RWPE2 (cell line): ENCODE data around the gene SRXN1.

Experiments used
- ATAC-seq: fragments of 200-7000 bp; cut with Tn5 transposase; 3 replicates; pipeline ENCODE4 v1.9.1; 2021; ENCODE audit warnings: low read depth
- DNase-seq: peaks from one replicate; pipeline ENCODE4 v3.0.0-alpha.2; 2020; ENCODE audit warnings: low spot score
- H3K27ac ChIP-seq: fragments of 450-650 bp; 2 replicates; pipeline ENCODE4 v1.5.1; 2017; ENCODE audit warnings: mild to moderate bottlenecking; ENCODE audit not compliant: poor library complexity, severe bottlenecking
- H3K27me3 ChIP-seq: fragments of 250-450 bp; sonication (Bioruptor Pico); 2 replicates; pipeline ENCODE4 v1.5.1; 2021; ENCODE audit warnings: mild to moderate bottlenecking, moderate library complexity; ENCODE audit not compliant: insufficient read depth, poor library complexity, severe bottlenecking
- H3K36me3 ChIP-seq: fragments of 250-450 bp; sonication (Bioruptor Pico); 2 replicates; pipeline ENCODE4 v1.5.1; 2020; ENCODE audit warnings: low read depth, mild to moderate bottlenecking, moderate library complexity
- H3K4me1 ChIP-seq: fragments of 250-450 bp; sonication (Bioruptor Pico); 2 replicates; pipeline ENCODE4 v1.5.1; 2021; ENCODE audit warnings: mild to moderate bottlenecking, moderate library complexity; ENCODE audit not compliant: insufficient read depth, poor library complexity, severe bottlenecking
- H3K4me3 ChIP-seq: fragments of 250-450 bp; sonication (Bioruptor Pico); 2 replicates; pipeline ENCODE4 v1.5.1; 2021; ENCODE audit warnings: mild to moderate bottlenecking, moderate library complexity; ENCODE audit not compliant: severe bottlenecking
- H3K9me3 ChIP-seq: fragments of 250-450 bp; sonication (Bioruptor Pico); 2 replicates; pipeline ENCODE4 v1.5.1; 2021; ENCODE audit warnings: mild to moderate bottlenecking, moderate library complexity; ENCODE audit not compliant: severe bottlenecking
- TF ChIP-seq, protein P1 (sequence below): fragments of 450-650 bp; IDR thresholded peaks from one replicate; pipeline ENCODE4 v1.5.1; 2017; ENCODE audit warnings: mild to moderate bottlenecking, moderate library complexity; ENCODE audit not compliant: poor library complexity, severe bottlenecking

The SRXN1 gene

DNA sequence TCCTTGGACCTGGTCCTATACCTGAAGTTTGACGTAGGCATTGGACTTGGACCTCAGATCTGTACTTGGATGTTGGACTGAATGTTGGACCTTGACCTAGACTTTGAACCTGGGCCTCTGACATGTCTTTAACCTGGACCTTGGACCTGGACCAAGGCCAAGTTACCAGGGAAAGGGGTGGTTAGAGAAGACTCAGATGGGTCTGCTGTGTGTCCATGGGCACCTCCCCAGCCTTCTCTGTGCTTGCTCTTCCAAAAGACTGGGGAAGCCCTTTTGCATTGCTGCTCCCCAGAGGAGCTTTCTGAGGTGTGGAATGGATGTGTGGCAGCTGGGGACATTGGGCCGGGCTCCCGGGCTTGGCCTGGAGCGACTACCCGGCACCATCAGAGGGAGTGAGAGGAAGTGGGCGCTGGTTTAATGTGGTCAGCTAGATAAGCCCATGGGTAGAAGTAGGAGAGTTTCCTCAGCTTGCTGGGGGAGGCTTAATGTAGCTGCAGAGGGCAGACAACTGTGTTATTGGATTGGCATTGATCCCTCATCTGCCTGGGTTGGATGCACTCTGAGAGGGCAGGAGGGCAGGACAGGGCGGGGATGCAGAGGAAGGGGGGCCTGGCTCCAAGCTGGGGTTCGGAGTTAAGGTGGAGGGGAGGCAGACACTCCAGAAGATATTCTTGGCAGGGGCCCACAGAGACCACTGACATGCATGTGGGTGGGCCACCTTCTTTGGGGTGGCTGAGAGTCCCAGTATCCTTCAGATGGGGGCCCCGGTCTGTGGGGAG lies 18.4 kb upstream of the SRXN1 start:
- TF ChIP-seq, protein P1, sequence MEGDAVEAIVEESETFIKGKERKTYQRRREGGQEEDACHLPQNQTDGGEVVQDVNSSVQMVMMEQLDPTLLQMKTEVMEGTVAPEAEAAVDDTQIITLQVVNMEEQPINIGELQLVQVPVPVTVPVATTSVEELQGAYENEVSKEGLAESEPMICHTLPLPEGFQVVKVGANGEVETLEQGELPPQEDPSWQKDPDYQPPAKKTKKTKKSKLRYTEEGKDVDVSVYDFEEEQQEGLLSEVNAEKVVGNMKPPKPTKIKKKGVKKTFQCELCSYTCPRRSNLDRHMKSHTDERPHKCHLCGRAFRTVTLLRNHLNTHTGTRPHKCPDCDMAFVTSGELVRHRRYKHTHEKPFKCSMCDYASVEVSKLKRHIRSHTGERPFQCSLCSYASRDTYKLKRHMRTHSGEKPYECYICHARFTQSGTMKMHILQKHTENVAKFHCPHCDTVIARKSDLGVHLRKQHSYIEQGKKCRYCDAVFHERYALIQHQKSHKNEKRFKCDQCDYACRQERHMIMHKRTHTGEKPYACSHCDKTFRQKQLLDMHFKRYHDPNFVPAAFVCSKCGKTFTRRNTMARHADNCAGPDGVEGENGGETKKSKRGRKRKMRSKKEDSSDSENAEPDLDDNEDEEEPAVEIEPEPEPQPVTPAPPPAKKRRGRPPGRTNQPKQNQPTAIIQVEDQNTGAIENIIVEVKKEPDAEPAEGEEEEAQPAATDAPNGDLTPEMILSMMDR, result no peak
- peaks cover 63% of the 10 kb centered on the region for H3K27me3 ChIP-seq
- H3K9me3 ChIP-seq, result no peaks in the 10 kb centered on the region
- no peaks in the 10 kb centered on the region for H3K36me3 ChIP-seq
- ATAC-seq, result no peak
- H3K4me1 ChIP-seq, result no peaks in the 10 kb centered on the region
- no peak overlapping the region for H3K27ac ChIP-seq
- DNase-seq, result no peak
- H3K4me3 ChIP-seq, result no peak overlapping the region

DNA sequence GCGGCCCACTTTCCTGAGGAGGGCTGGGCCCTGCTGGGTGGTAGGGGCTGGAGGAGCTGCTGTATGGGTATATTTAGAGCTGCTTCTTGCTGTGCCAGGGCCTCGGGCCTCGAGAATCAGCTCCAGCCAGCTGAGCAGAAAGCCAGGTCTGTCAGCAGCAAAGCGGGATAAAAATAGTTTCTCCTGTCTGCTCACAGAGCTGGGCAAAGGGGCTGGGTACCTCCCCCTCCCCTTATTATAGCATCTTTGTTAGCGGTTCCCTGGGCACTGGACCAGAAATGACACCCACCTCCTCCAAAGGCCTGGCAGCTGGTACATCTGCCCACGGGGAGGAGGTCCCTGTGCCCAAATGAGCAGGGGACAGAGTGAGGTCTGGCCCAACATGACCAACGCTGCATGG lies 16.6 kb upstream of the SRXN1 start:
- ATAC-seq, result no peak
- Histone ChIP-seq H3K4me1 (no peaks in the 10 kb centered on the region), H3K9me3 (no peaks in the 10 kb centered on the region), H3K4me3 (no peak overlapping the region), H3K27me3 (peaks cover 65% of the 10 kb centered on the region), H3K36me3 (no peaks in the 10 kb centered on the region), H3K27ac (no peak overlapping the region)
- DNase-seq, result no peak
- TF ChIP-seq, protein P1, result no peak

DNA sequence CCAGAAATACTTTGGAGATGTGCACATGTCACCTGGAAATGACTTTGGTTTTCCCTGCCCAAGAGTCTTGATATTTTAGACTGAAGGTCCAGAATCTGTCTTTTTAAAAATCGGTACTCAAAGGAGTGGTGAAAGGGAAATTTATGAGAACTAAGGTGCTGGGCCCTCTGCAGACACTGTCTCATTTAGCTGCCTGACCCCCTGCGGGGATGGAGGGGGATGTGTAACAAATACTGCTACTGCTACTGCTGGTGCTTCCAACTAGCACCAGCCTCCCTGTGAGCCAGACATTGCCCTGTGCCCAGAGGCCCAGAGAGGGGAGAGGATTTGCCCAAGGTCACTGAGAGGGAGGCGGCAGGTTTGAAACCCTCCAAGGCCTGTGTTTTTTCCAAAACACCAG lies 15.6 kb upstream of the SRXN1 start:
- H3K4me3 ChIP-seq, result no peak overlapping the region
- H3K27ac ChIP-seq, result no peak overlapping the region
- no peaks in the 10 kb centered on the region for H3K36me3 ChIP-seq
- H3K4me1 ChIP-seq, result no peaks in the 10 kb centered on the region
- DNase-seq (no peak), ATAC-seq (no peak)
- TF ChIP-seq, protein P1, result no peak
- no peaks in the 10 kb centered on the region for H3K9me3 ChIP-seq
- peaks cover 63% of the 10 kb centered on the region for H3K27me3 ChIP-seq

DNA sequence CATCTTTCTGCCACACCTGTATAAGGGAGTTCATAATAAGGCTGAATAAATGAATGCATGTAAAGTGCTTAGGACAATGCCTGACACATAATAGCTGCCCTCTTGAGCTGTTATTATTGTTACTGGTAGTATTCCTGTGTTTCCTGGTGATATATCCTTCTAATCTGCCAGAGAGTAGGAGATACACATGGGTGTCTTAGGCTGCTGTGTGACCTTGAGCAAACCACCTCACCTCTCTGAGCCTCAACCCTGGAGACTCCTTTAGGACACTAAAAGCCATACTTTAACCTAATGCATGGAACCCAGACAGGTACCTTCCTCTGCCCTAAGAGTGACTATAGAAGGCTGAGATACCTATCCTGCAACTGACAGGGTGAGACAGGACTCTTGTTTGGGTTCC lies 15.1 kb upstream of the SRXN1 start:
- DNase-seq, result no peak
- Histone ChIP-seq H3K27me3 (peaks cover 63% of the 10 kb centered on the region), H3K9me3 (no peaks in the 10 kb centered on the region), H3K36me3 (no peaks in the 10 kb centered on the region), H3K27ac (no peak overlapping the region), H3K4me1 (no peaks in the 10 kb centered on the region), H3K4me3 (no peak overlapping the region)
- no peak for ATAC-seq
- TF ChIP-seq, protein P1, result no peak

DNA sequence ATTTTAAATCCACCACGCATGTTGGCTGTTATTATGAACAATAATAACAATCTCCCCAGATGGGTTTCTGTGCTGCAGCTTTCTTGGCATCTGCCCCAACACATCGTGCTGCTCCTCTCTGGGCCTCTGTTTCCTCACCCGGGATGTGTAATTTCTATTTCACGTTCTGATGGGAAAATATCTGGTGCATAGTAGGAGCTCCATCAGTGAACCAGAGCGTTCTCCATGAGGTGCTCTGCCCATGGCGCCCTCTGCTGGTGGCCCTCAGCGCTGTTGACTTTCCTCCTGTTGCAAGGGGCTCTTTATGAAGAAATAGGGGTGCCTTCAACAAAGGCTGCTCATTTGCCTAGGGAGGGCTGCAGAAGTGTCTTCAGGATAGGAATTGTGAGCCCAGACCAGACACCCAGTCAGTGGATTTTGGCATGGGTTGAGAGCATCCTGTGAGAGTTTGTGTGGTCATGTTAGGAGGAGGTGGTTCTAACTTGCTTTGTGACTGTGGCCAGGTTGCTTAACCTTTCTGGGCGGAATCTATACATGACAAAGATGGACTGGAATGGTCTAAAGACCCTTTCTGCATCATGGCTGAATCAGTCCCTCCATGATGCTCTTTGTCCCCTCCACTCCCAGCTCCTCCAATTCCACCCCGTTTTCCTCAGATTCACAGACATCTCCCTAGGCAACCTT lies 14.5 kb upstream of the SRXN1 start:
- no peaks in the 10 kb centered on the region for H3K9me3 ChIP-seq
- H3K4me1 ChIP-seq, result no peaks in the 10 kb centered on the region
- ATAC-seq (no peak), DNase-seq (no peak)
- H3K27ac ChIP-seq, result no peak overlapping the region
- no peak overlapping the region for H3K4me3 ChIP-seq
- TF ChIP-seq, protein P1, result peak; percentile 83
- H3K27me3 ChIP-seq, result peaks cover 65% of the 10 kb centered on the region
- no peaks in the 10 kb centered on the region for H3K36me3 ChIP-seq
